A673 (cell line): Measurements from ENCODE around the gene C10orf90.

Source experiments
- CTCF ChIP-seq: fragments of 300-800, 200-600 bp; sonication (generic); conservative IDR thresholded peaks from 2 replicates; pipeline ENCODE4 v1.5.1; 2017; ENCODE audit warnings: low read depth, mild to moderate bottlenecking, antibody characterized with exemption, low read length, moderate library complexity, mixed read lengths
- EZH2 ChIP-seq: fragments of 200-600 bp; sonication (generic); IDR thresholded peaks from 2 replicates; pipeline ENCODE4 v1.6.1; 2017; ENCODE audit warnings: borderline replicate concordance, low read depth, mild to moderate bottlenecking, mixed read lengths, antibody characterized with exemption, low read length; ENCODE audit not compliant: poor library complexity, severe bottlenecking

- TF ChIP-seq EZH2 (no peak), CTCF (no peak)
These were observed 294.5 kb downstream of the C10orf90 start for GRCh38 chr10:126375926-126376554.
